Prostate gland (tissue), 2 donors: ENCODE measurements around the gene ADAMTS17.

ENCODE experiments used
- POLR2A ChIP-seq: fragments of 450-650 bp; IDR thresholded peaks from one replicate; pipeline ENCODE4 v1.6.1; 2016; ENCODE audit warnings: antibody characterized with exemption, mild to moderate bottlenecking
- POLR2AphosphoS5 ChIP-seq: sonication (generic); formaldehyde crosslinking; IDR thresholded peaks from one replicate; pipeline ENCODE4 v1.6.1; 2017; ENCODE audit warnings: antibody characterized with exemption
- TF ChIP-seq, protein P1 (sequence below), 4 experiments: fragments of 200-600 bp in 2 of 4; fragments of 450-650 bp in 2 of 4; sonication (generic) in 2 of 4; IDR thresholded peaks; 1 replicate in 3 of 4; 2 replicates in 1 of 4; pipeline ENCODE4 v1.5.1; 2016 to 2019; ENCODE audit warnings: antibody characterized with exemption in 4 of 4, mild to moderate bottlenecking in 2 of 4, moderate library complexity in 2 of 4

DNA sequence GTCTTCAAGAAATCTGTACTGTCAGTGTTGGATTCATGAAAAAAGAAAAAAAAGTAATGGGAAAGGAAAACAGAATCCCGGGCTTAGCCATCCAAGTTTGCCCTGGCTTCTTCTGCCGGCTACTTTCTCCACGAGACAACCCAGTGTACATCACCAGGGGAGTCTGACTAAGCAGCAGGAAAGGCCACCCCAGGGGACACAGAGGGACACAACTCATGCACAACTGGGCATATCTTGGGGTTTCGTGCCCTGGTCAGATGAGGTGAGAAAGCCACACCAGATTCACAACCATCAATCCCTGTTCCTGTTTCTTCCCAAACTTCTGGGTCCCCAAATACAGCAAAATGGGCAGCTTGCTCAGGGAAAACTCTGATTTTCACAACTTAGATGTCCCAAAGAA lies 33.2 kb downstream of the ADAMTS17 start:
- TF ChIP-seq, protein P1, sequence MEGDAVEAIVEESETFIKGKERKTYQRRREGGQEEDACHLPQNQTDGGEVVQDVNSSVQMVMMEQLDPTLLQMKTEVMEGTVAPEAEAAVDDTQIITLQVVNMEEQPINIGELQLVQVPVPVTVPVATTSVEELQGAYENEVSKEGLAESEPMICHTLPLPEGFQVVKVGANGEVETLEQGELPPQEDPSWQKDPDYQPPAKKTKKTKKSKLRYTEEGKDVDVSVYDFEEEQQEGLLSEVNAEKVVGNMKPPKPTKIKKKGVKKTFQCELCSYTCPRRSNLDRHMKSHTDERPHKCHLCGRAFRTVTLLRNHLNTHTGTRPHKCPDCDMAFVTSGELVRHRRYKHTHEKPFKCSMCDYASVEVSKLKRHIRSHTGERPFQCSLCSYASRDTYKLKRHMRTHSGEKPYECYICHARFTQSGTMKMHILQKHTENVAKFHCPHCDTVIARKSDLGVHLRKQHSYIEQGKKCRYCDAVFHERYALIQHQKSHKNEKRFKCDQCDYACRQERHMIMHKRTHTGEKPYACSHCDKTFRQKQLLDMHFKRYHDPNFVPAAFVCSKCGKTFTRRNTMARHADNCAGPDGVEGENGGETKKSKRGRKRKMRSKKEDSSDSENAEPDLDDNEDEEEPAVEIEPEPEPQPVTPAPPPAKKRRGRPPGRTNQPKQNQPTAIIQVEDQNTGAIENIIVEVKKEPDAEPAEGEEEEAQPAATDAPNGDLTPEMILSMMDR (IDR thresholded peaks at IDR 0.05), result no peak
- TF ChIP-seq POLR2A (no peak), POLR2AphosphoS5 (no peak)
